ENCODE data around the gene MOV10.

- TF ChIP-seq, protein P1, sequence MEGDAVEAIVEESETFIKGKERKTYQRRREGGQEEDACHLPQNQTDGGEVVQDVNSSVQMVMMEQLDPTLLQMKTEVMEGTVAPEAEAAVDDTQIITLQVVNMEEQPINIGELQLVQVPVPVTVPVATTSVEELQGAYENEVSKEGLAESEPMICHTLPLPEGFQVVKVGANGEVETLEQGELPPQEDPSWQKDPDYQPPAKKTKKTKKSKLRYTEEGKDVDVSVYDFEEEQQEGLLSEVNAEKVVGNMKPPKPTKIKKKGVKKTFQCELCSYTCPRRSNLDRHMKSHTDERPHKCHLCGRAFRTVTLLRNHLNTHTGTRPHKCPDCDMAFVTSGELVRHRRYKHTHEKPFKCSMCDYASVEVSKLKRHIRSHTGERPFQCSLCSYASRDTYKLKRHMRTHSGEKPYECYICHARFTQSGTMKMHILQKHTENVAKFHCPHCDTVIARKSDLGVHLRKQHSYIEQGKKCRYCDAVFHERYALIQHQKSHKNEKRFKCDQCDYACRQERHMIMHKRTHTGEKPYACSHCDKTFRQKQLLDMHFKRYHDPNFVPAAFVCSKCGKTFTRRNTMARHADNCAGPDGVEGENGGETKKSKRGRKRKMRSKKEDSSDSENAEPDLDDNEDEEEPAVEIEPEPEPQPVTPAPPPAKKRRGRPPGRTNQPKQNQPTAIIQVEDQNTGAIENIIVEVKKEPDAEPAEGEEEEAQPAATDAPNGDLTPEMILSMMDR (IDR thresholded peaks at IDR 0.05): no peak
- no peak for TF ChIP-seq POLR2A (IDR thresholded peaks at IDR 0.05)
- no peak for TF ChIP-seq POLR2AphosphoS5 (IDR thresholded peaks at IDR 0.05)
These were observed 55.5 kb downstream of the MOV10 start for GRCh38 chr1:112729909-112730308.
